A673 (cell line): ENCODE results near the gene GTPBP2. TPM values are rescaled to one million over a fixed set of nuclear protein-coding genes. Genes with fewer than 3 reads are reported as not detected.
"Not testable (repeated sequence)": the region's sequence is repeated elsewhere in the genome, so short reads cannot be mapped to it uniquely, and the experiment has no call there.

Source experiments
- BruUV-seq: library from RNA; stranded (reverse); fragments of 400-500 nt; replicated peaks from 2 replicates; lab custom pipeline; 2021; lab: Mats Ljungman, UMichigan
- CTCF ChIA-PET: fragments of 300-600 bp; sonication (Branson Sonifier 250); formaldehyde crosslinking; loops from one replicate; lab custom pipeline; 2022; ENCODE audit warnings: antibody characterized with exemption; lab: Charles Lee
- POLR2A ChIA-PET: fragments of 300-600 bp; sonication (Branson Sonifier 250); formaldehyde crosslinking; loops from one replicate; lab custom pipeline; 2022; ENCODE audit warnings: antibody characterized with exemption; ENCODE audit not compliant: low non-redundant PET; lab: Charles Lee
- DNase-seq: peaks from one replicate; pipeline ENCODE4 v3.0.0-alpha.2; 2015; ENCODE audit warnings: low spot score
- H3K27ac ChIP-seq: fragments of 200-600 bp; sonication (generic); 2 replicates; pipeline ENCODE4 v1.5.1; 2016; ENCODE audit warnings: mixed run types, low read depth, mild to moderate bottlenecking, mixed read lengths, antibody characterized with exemption, low read length; ENCODE audit not compliant: poor library complexity, severe bottlenecking
- H3K27me3 ChIP-seq: fragments of 200-600 bp; sonication (generic); replicated peaks from 2 replicates; pipeline ENCODE4 v1.6.1; 2017; ENCODE audit warnings: mixed run types, low read depth, mild to moderate bottlenecking, mixed read lengths, antibody characterized with exemption, low read length; ENCODE audit not compliant: insufficient read depth, poor library complexity
- H3K36me3 ChIP-seq: fragments of 200-600 bp; sonication (generic); 2 replicates; pipeline ENCODE4 v1.6.1; 2016; ENCODE audit warnings: mixed run types, mild to moderate bottlenecking, mixed read lengths, antibody characterized with exemption, low read length; ENCODE audit not compliant: insufficient read depth, poor library complexity, severe bottlenecking
- H3K4me1 ChIP-seq: fragments of 200-600 bp; sonication (generic); 2 replicates; pipeline ENCODE4 v1.6.1; 2017; ENCODE audit warnings: mixed run types, mild to moderate bottlenecking, mixed read lengths, antibody characterized with exemption, low read length; ENCODE audit not compliant: insufficient read depth, poor library complexity, severe bottlenecking
- H3K4me3 ChIP-seq: fragments of 200-600 bp; sonication (generic); 2 replicates; pipeline ENCODE4 v1.5.1; 2016; ENCODE audit warnings: low read depth, mixed run types, mild to moderate bottlenecking, mixed read lengths, low read length; ENCODE audit not compliant: poor library complexity, severe bottlenecking
- H3K9me3 ChIP-seq: fragments of 200-600 bp; sonication (generic); 2 replicates; pipeline ENCODE4 v1.6.1; 2016; ENCODE audit warnings: mixed run types, low read depth, mild to moderate bottlenecking, mixed read lengths, antibody characterized with exemption, low read length; ENCODE audit not compliant: poor library complexity, severe bottlenecking
- EZH2 ChIP-seq: fragments of 200-600 bp; sonication (generic); IDR thresholded peaks from 2 replicates; pipeline ENCODE4 v1.6.1; 2017; ENCODE audit warnings: borderline replicate concordance, low read depth, mild to moderate bottlenecking, mixed read lengths, antibody characterized with exemption, low read length; ENCODE audit not compliant: poor library complexity, severe bottlenecking
- intact Hi-C: fragments of 100-400 bp; cut with micrococcal nuclease; formaldehyde crosslinking; loops from one replicate; pipeline ENCODE4 v1.10.0; 2022; ENCODE audit not compliant: unreplicated experiment
- total RNA-seq: library from RNA; stranded (reverse); gene quantifications from 2 replicates; pipeline ENCODE4 v1.2.3, GENCODE V29; 2021
- TF ChIP-seq, protein P1 (sequence below): fragments of 300-800, 200-600 bp; sonication (generic); conservative IDR thresholded peaks from 2 replicates; pipeline ENCODE4 v1.5.1; 2017; ENCODE audit warnings: low read depth, mild to moderate bottlenecking, antibody characterized with exemption, low read length, moderate library complexity, mixed read lengths

Gene GTPBP2
- total RNA-seq, 1 experiment from 2014 or later, result 59.4 TPM

DNA sequence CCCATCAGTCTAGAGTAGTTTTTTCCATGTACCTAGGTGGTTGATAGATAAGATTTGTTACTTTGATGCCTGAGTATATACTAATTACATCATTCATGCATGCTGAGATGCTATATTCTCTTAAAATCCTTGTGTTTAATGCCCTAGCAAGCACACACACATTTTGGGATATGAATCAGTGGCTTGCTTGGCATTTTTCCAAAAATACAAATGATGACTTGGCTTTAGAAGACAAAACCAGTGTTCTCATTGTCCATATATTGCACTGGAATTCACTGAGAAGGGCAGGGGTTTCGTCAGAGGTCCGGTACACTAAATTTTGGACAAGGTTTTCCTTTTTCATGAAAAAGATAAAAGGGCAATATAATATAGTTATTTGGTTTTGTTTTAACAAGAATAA lies 24.9 kb downstream of the GTPBP2 start:
- Histone ChIP-seq H3K9me3 (no peaks in the 10 kb centered on the region), H3K27me3 (no peaks in the 10 kb centered on the region), H3K27ac (no peak overlapping the region), H3K36me3 (peaks cover 67% of the 10 kb centered on the region), H3K4me3 (no peak overlapping the region), H3K4me1 (peaks cover 4% of the 10 kb centered on the region)
- no TSS peak for BruUV-seq
- DNase-seq, result peak; percentile 17
- intact Hi-C loops, result no loop called here
- CTCF ChIA-PET, result no interaction called here
- POLR2A ChIA-PET, result no interaction called here
- no peak for TF ChIP-seq EZH2
- TF ChIP-seq, protein P1, sequence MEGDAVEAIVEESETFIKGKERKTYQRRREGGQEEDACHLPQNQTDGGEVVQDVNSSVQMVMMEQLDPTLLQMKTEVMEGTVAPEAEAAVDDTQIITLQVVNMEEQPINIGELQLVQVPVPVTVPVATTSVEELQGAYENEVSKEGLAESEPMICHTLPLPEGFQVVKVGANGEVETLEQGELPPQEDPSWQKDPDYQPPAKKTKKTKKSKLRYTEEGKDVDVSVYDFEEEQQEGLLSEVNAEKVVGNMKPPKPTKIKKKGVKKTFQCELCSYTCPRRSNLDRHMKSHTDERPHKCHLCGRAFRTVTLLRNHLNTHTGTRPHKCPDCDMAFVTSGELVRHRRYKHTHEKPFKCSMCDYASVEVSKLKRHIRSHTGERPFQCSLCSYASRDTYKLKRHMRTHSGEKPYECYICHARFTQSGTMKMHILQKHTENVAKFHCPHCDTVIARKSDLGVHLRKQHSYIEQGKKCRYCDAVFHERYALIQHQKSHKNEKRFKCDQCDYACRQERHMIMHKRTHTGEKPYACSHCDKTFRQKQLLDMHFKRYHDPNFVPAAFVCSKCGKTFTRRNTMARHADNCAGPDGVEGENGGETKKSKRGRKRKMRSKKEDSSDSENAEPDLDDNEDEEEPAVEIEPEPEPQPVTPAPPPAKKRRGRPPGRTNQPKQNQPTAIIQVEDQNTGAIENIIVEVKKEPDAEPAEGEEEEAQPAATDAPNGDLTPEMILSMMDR, result no peak

- Histone ChIP-seq H3K27ac (no peak overlapping the region), H3K27me3 (no peaks in the 10 kb centered on the region), H3K36me3 (peaks cover 54% of the 10 kb centered on the region), H3K4me1 (no peaks in the 10 kb centered on the region), H3K4me3 (no peak overlapping the region), H3K9me3 (no peaks in the 10 kb centered on the region)
- ChIA-PET CTCF (no interaction called here), POLR2A (interaction anchor here (0.6 kb wide), 1 partner anchor 691 kb away, joined by 10 read pairs; no protein-coding TSS in a partner anchor)
- intact Hi-C loops, result no loop called here
- no TSS peak for BruUV-seq
- no peak for TF ChIP-seq EZH2
- TF ChIP-seq, protein P1, result no peak
- no peak for DNase-seq
Observed at GRCh38 chr6:43600595-43600994, 28.5 kb downstream of the GTPBP2 start.

DNA sequence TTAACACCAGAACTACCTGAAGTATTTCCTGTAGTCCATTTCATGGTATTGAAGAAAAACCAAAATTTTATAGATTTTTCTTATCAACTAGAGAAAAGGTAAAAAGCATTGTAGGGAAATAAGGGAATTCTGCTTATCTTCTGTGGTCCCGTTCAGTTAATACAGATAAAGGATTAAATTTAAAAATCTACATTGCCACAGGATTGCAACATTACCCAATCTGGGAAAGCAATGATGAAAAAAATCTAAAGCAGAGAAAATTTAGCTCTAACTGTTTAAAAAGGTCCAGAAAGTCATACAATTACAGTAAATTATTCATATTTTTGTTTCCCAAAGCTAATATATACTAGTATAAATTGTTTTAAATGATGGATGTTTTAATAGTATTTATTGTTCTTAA lies 35.1 kb downstream of the GTPBP2 start:
- Histone ChIP-seq H3K27ac (no peak overlapping the region), H3K4me1 (no peaks in the 10 kb centered on the region), H3K4me3 (no peak overlapping the region), H3K9me3 (no peaks in the 10 kb centered on the region), H3K27me3 (no peaks in the 10 kb centered on the region), H3K36me3 (peaks cover 17% of the 10 kb centered on the region)
- no peak for DNase-seq
- CTCF ChIA-PET, result no interaction called here
- intact Hi-C loops, result no loop called here
- no peak for TF ChIP-seq EZH2
- TF ChIP-seq, protein P1, result no peak
- BruUV-seq, result no TSS peak
- POLR2A ChIA-PET, result interaction anchor here (0.6 kb wide), 1 partner anchor 22 kb away, joined by 5 read pairs; no protein-coding TSS in a partner anchor

DNA sequence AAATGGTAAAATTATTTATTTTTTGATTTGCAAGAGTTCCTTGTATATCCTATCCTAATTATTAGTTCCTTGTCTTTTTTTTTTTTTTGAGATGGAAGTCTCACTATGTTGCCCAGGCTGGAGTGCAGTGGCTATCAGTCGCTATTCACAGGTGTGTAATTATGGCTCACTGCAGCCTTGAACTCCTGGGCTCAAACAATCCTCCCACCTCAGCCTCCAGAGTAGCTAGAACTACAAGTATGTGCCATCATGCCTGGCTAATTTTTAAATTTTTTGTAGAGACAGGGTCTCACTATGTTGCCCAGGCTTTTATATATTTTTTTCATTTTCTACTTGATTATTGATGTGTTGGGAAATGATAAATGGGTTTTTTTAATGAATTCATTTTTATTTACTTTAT lies 39.5 kb downstream of the GTPBP2 start:
- H3K27me3 ChIP-seq, H3K4me1 ChIP-seq, BruUV-seq, POLR2A ChIA-PET, H3K9me3 ChIP-seq, CTCF ChIA-PET, intact Hi-C loops, DNase-seq, H3K4me3 ChIP-seq, H3K27ac ChIP-seq: not testable (repeated sequence)
- H3K36me3 ChIP-seq, result peaks cover 43% of the 10 kb centered on the region
